Panc1 (cell line): ENCODE results near the gene NECTIN1. TPM values are rescaled to one million over a fixed set of nuclear protein-coding genes. Genes with fewer than 3 reads are reported as not detected.

ENCODE experiments used
- ATAC-seq: fragments of 200-7000 bp; cut with Tn5 transposase; 2 replicates; pipeline ENCODE4 v1.9.1; 2020; ENCODE audit warnings: mild to moderate bottlenecking, moderate library complexity
- BruUV-seq: library from RNA; stranded (reverse); fragments of 400-500 nt; replicated peaks from 2 replicates; lab custom pipeline; 2021; lab: Mats Ljungman, UMichigan
- CTCF ChIA-PET: fragments of 300-600 bp; sonication (Branson Sonifier 250); formaldehyde crosslinking; loops from one replicate; lab custom pipeline; 2022; ENCODE audit warnings: antibody characterized with exemption; lab: Charles Lee
- POLR2A ChIA-PET: fragments of 300-600 bp; sonication (Branson Sonifier 250); formaldehyde crosslinking; loops from one replicate; lab custom pipeline; 2022; ENCODE audit warnings: antibody characterized with exemption; lab: Charles Lee
- DNase-seq: peaks from one replicate; pipeline ENCODE4 v3.0.0-alpha.2; 2010; ENCODE audit warnings: low read depth, low spot score
- H3K27ac ChIP-seq: 2 replicates; pipeline ENCODE4 v1.5.1; 2011; ENCODE audit warnings: mild to moderate bottlenecking, low read length, inconsistent platforms
- H3K27me3 ChIP-seq: fragments of 200-500 bp; sonication (Bioruptor generic); 2 replicates; pipeline ENCODE4 v1.6.0; 2014; ENCODE audit warnings: low read length, inconsistent platforms; ENCODE audit not compliant: control insufficient read depth, insufficient read depth
- H3K36me3 ChIP-seq: fragments of 200-500 bp; sonication (Bioruptor generic); 2 replicates; pipeline ENCODE4 v1.5.1; 2014; ENCODE audit warnings: inconsistent platforms, mild to moderate bottlenecking, low read length, moderate library complexity; ENCODE audit not compliant: control insufficient read depth, insufficient read depth
- H3K4me1 ChIP-seq: 2 replicates; pipeline ENCODE4 v1.5.1; 2011; ENCODE audit warnings: inconsistent platforms, mild to moderate bottlenecking, low read length, moderate library complexity; ENCODE audit not compliant: control insufficient read depth, insufficient read depth
- H3K4me3 ChIP-seq, 2 experiments: 2 replicates each; pipeline ENCODE4 v1.5.1; 2011 to 2012; ENCODE audit warnings: low read depth in 2 of 2, low read length in 2 of 2, mild to moderate bottlenecking in 2 of 2, inconsistent platforms in 1 of 2, moderate library complexity in 1 of 2
- H3K9me3 ChIP-seq: fragments of 200-500 bp; sonication (Bioruptor generic); 2 replicates; pipeline ENCODE4 v1.5.1; 2014; ENCODE audit warnings: low read depth, mild to moderate bottlenecking, inconsistent platforms, low read length, moderate library complexity; ENCODE audit not compliant: control insufficient read depth, insufficient read depth
- POLR2AphosphoS5 ChIP-seq: IDR thresholded peaks from 2 replicates; pipeline ENCODE4 v1.6.1; 2012; ENCODE audit warnings: mild to moderate bottlenecking, low read depth, low read length, moderate library complexity
- REST ChIP-seq, 2 experiments: IDR thresholded peaks; 2 replicates each; pipeline ENCODE4 v1.6.1; 2011 to 2012; ENCODE audit warnings: low read depth in 2 of 2, control low read depth in 1 of 2, low read length in 1 of 2, mild to moderate bottlenecking in 1 of 2, moderate library complexity in 1 of 2; ENCODE audit not compliant: insufficient read depth in 1 of 2
- SIN3A ChIP-seq: IDR thresholded peaks from 2 replicates; pipeline ENCODE4 v1.6.1; 2012; ENCODE audit warnings: low read depth, mild to moderate bottlenecking, low read length, moderate library complexity, borderline replicate concordance; ENCODE audit not compliant: insufficient read depth
- TCF7L2 ChIP-seq: IDR thresholded peaks from 2 replicates; pipeline ENCODE4 v1.6.1; 2011; ENCODE audit warnings: mild to moderate bottlenecking, low read depth, low read length, inconsistent platforms
- in situ Hi-C: cut with HindIII; loops from 2 replicates; pipeline ENCODE4 v1.10.0; 2016; ENCODE audit warnings: low sequenced_read_pairs, low pct_unique_long_range_greater_than_20kb
- intact Hi-C: fragments of 100-400 bp; cut with micrococcal nuclease; formaldehyde crosslinking; loops from one replicate; pipeline ENCODE4 v1.10.0; 2022; ENCODE audit not compliant: unreplicated experiment
- total RNA-seq: library from RNA; stranded (reverse); gene quantifications from one replicate; pipeline ENCODE4 v1.2.1, GENCODE V29; 2021; ENCODE audit not compliant: unreplicated experiment
- TF ChIP-seq, protein P1 (sequence below): fragments of 450-650 bp; IDR thresholded peaks from 2 replicates; pipeline ENCODE4 v1.5.1; 2017; ENCODE audit warnings: mild to moderate bottlenecking

The NECTIN1 gene
- total RNA-seq, 1 experiment from 2014 or later, result 14.6 TPM

GRCh38 chr11:119737366-119738058 lies 8.5 kb upstream of the NECTIN1 start:
- intact Hi-C loops, result no loop called here
- Histone ChIP-seq H3K9me3 (no peaks in the 10 kb centered on the region), H3K36me3 (no peaks in the 10 kb centered on the region), H3K4me1 (no peaks in the 10 kb centered on the region), H3K4me3 (no peak overlapping the region), H3K27ac (no peak overlapping the region), H3K27me3 (peaks cover 6% of the 10 kb centered on the region)
- in situ Hi-C loops, result no loop called here
- CTCF ChIA-PET, result no interaction called here
- TF ChIP-seq TCF7L2 (no peak), SIN3A (no peak)
- POLR2A ChIA-PET, result no interaction called here
- DNase-seq (no peak), ATAC-seq (no peak)
- BruUV-seq, result no TSS peak

- TF ChIP-seq REST (IDR thresholded peaks at IDR 0.05; ENCODE audit: insufficient read depth in 1 of 2, low read depth in 2 of 2, low read length in 1 of 2) (no peak), POLR2AphosphoS5 (no peak), TCF7L2 (no peak), SIN3A (no peak)
- TF ChIP-seq, protein P1, sequence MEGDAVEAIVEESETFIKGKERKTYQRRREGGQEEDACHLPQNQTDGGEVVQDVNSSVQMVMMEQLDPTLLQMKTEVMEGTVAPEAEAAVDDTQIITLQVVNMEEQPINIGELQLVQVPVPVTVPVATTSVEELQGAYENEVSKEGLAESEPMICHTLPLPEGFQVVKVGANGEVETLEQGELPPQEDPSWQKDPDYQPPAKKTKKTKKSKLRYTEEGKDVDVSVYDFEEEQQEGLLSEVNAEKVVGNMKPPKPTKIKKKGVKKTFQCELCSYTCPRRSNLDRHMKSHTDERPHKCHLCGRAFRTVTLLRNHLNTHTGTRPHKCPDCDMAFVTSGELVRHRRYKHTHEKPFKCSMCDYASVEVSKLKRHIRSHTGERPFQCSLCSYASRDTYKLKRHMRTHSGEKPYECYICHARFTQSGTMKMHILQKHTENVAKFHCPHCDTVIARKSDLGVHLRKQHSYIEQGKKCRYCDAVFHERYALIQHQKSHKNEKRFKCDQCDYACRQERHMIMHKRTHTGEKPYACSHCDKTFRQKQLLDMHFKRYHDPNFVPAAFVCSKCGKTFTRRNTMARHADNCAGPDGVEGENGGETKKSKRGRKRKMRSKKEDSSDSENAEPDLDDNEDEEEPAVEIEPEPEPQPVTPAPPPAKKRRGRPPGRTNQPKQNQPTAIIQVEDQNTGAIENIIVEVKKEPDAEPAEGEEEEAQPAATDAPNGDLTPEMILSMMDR, result no peak
- DNase-seq (no peak), ATAC-seq (no peak)
- POLR2A ChIA-PET, result no interaction called here
- CTCF ChIA-PET, result no interaction called here
- in situ Hi-C loops, result no loop called here
- Histone ChIP-seq H3K9me3 (no peaks in the 10 kb centered on the region), H3K27ac (no peak overlapping the region), H3K27me3 (peaks cover 8% of the 10 kb centered on the region), H3K36me3 (no peaks in the 10 kb centered on the region), H3K4me3 (no peak overlapping the region), H3K4me1 (peaks cover 3% of the 10 kb centered on the region; the same call in 1 of the 2 replicates)
- no TSS peak for BruUV-seq
- intact Hi-C loops, result no loop called here
Observed at GRCh38 chr11:119734788-119735187, 5.8 kb upstream of the NECTIN1 start.

- Histone ChIP-seq H3K4me1 (peaks cover 15% of the 10 kb centered on the region), H3K27me3 (peaks cover 6% of the 10 kb centered on the region), H3K27ac (no peak overlapping the region), H3K36me3 (no peaks in the 10 kb centered on the region; the same call in 1 of the 2 replicates), H3K9me3 (no peaks in the 10 kb centered on the region), H3K4me3 (no peak overlapping the region)
- POLR2A ChIA-PET, result no interaction called here
- DNase-seq (no peak), ATAC-seq (no peak)
- TF ChIP-seq REST (IDR thresholded peaks at IDR 0.05; ENCODE audit: insufficient read depth in 1 of 2, low read depth in 2 of 2, low read length in 1 of 2) (no peak), POLR2AphosphoS5 (no peak), TCF7L2 (no peak), SIN3A (no peak)
- TF ChIP-seq, protein P1, result no peak
- in situ Hi-C loops (no loop called here), intact Hi-C loops (no loop called here)
- BruUV-seq, result no TSS peak
- CTCF ChIA-PET, result interaction anchor here (0.5 kb wide), 1 partner anchor 197 kb away, joined by 8 read pairs; no protein-coding TSS in a partner anchor
Observed at GRCh38 chr11:119730789-119731386, 1.9 kb upstream of the NECTIN1 start.
